Testis (tissue), 3 donors: ENCODE data around the gene SLC5A10. TPM values are rescaled to one million over a fixed set of nuclear protein-coding genes. Genes with fewer than 3 reads are reported as not detected.

Experiments used
- DNase-seq: peaks from one replicate; pipeline ENCODE4 v3.0.0-alpha.2; 2019
- H3K27ac ChIP-seq, 2 donors: fragments of 200-600 bp; sonication (generic); one replicate each; pipeline ENCODE4 v1.5.1; 2019
- H3K27me3 ChIP-seq: fragments of 200-600 bp; sonication (generic); one replicate; pipeline ENCODE4 v1.5.1; 2019
- H3K36me3 ChIP-seq: fragments of 200-600 bp; sonication (generic); one replicate; pipeline ENCODE4 v1.5.1; 2017; ENCODE audit warnings: low read depth; ENCODE audit errors: missing control alignments
- H3K4me1 ChIP-seq: fragments of 200-600 bp; sonication (generic); one replicate; pipeline ENCODE4 v1.5.1; 2019
- H3K4me3 ChIP-seq, 2 donors: fragments of 200-600 bp; sonication (generic); one replicate each; pipeline ENCODE4 v1.5.1; 2017 to 2019
- H3K9me3 ChIP-seq: fragments of 200-600 bp; sonication (generic); one replicate; pipeline ENCODE4 v1.5.1; 2017
- POLR2A ChIP-seq: fragments of 450-650 bp; IDR thresholded peaks from one replicate; pipeline ENCODE4 v1.6.1; 2017; ENCODE audit warnings: antibody characterized with exemption, mild to moderate bottlenecking, moderate library complexity
- WGBS, 2 donors: methylation state at CpG; one replicate each; pipeline ENCODE4 v1.1.5; 2018; 5-methylcytosine and 5-hydroxymethylcytosine counted together
- intact Hi-C: fragments of 100-400 bp; cut with DNase I; formaldehyde crosslinking; loops from one replicate; pipeline ENCODE4 v1.15.1; 2023; ENCODE audit warnings: low total_unique reads
- polyA plus RNA-seq: library from polyadenylated mRNA; stranded (reverse); fragments of 350-450 nt; fragmentation: Illumina TruSeq; extraction: RNeasy Lipid Tissue Mini Kit (QIAGEN cat#74804); gene quantifications from one replicate; pipeline ENCODE4 v1.2.3, GENCODE V29; 2014; ENCODE audit warnings: low read depth, low replicate concordance; ENCODE audit not compliant: insufficient read depth
- total RNA-seq, 2 donors: library from RNA; depleted of rRNA; stranded (reverse); fragments of >200 nt; gene quantifications; one replicate each; pipeline ENCODE4 v1.2.3, GENCODE V29; 2016
- TF ChIP-seq, protein P1 (sequence below), 3 experiments: fragments of 450-650 bp in 2 of 3; fragments of 200-600 bp in 1 of 3; sonication (generic) in 1 of 3; IDR thresholded peaks; one replicate each; pipeline ENCODE4 v1.5.1; 2016 to 2019; ENCODE audit warnings: antibody characterized with exemption in 3 of 3, mild to moderate bottlenecking in 2 of 3, moderate library complexity in 1 of 3

The SLC5A10 gene
- total and polyA plus RNA-seq, 3 donors from 2014 or later, result 0.98 to 1.1 (median 1.1) TPM

DNA sequence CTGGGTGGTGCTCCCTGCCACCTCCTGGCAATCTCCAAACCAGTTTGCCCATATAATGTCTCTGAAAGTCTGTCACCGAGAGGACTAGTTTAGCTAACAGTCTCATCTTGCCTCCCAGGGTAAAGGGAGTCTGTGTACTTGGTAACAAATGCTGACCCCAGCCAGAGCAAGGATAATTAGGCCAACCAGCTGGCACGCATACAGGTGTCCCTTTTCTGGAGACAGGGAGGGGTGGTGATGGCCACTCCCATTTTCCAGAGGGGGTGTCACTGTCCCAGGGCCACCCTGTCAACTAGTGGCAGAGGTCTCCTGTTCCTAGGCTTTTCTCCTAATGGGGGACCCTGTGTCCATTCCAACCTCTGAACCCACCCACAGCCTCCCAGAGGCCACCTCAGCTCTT lies 44.5 kb downstream of the SLC5A10 start:
- H3K27ac ChIP-seq, result no peak overlapping the region

DNA sequence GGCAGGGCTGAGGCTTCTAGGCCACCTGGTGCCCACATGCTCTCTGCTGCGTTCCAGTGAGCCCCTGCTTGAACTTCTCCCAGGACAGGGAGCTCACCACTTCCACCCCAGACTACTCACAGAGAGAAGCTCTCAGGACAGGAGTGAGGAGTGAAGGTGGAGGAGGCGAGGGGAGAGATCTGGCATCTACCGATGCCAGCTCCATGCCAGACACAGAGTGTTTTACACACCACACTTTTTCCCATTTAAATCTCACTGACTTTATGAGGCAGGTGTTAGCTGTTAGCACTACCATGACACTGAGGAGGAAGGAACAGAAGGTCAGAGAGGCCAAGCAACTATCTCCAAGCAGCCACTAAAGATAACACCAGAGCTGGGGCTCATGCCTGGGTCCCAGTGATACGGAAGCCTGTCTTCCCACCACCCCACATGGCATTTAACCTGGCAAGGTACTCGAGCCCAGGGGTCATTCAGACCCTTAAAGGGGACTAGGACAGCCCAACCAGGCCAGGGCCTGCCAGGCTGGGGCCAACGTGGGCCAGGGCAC lies 45.8 kb downstream of the SLC5A10 start:
- 81 to 92% methylated on average over 3 to 6 of the region's 6 CpGs for WGBS, 2 donors
- intact Hi-C loops, result no loop called here
- H3K4me3 ChIP-seq, result no peak overlapping the region
- no peak overlapping the region for H3K27ac ChIP-seq
- no peaks in the 10 kb centered on the region for H3K27me3 ChIP-seq
- no peaks in the 10 kb centered on the region for H3K9me3 ChIP-seq
- no peak for DNase-seq
- TF ChIP-seq, protein P1, sequence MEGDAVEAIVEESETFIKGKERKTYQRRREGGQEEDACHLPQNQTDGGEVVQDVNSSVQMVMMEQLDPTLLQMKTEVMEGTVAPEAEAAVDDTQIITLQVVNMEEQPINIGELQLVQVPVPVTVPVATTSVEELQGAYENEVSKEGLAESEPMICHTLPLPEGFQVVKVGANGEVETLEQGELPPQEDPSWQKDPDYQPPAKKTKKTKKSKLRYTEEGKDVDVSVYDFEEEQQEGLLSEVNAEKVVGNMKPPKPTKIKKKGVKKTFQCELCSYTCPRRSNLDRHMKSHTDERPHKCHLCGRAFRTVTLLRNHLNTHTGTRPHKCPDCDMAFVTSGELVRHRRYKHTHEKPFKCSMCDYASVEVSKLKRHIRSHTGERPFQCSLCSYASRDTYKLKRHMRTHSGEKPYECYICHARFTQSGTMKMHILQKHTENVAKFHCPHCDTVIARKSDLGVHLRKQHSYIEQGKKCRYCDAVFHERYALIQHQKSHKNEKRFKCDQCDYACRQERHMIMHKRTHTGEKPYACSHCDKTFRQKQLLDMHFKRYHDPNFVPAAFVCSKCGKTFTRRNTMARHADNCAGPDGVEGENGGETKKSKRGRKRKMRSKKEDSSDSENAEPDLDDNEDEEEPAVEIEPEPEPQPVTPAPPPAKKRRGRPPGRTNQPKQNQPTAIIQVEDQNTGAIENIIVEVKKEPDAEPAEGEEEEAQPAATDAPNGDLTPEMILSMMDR (IDR thresholded peaks at IDR 0.05), result no peak
- no peak for TF ChIP-seq POLR2A
- H3K4me1 ChIP-seq, result no peaks in the 10 kb centered on the region
- H3K36me3 ChIP-seq, result no peaks in the 10 kb centered on the region

More for the DNA sequence above, 44.5 kb downstream of the SLC5A10 start:
- Histone ChIP-seq H3K27me3 (no peaks in the 10 kb centered on the region), H3K9me3 (no peaks in the 10 kb centered on the region), H3K4me3 (no peak overlapping the region), H3K36me3 (no peaks in the 10 kb centered on the region), H3K4me1 (no peaks in the 10 kb centered on the region)
- DNase-seq, result no peak
- 100% methylated on average over 2 of the region's 2 CpGs for WGBS, 2 donors
- TF ChIP-seq POLR2A, result no peak
- TF ChIP-seq, protein P1 (IDR thresholded peaks at IDR 0.05), result no peak
- intact Hi-C loops, result no loop called here

DNA sequence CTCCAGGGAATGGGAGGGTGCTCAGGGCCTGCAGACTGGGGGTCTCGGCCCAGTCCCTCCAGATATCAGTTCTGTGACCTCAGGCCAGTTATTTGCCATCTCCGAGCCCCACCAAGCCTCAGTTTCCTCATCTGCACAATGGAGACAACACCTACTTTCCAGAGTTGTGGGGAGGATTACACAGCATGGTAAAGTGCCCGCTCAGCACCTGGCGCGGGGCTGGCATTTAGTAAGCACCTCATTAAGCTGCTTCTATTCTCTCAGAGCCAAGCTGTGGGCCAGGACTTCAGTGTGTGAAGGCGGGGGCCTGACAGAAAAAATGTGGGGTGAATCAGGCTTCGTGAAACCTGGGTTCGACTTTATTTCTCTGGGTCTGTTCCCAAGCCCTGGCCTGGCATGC lies 47.4 kb downstream of the SLC5A10 start:
- intact Hi-C loops, result no loop called here
- H3K4me3 ChIP-seq, result no peak overlapping the region
- no peaks in the 10 kb centered on the region for H3K9me3 ChIP-seq
- H3K4me1 ChIP-seq, result no peaks in the 10 kb centered on the region
- 94 to 96% methylated on average over 8 of the region's 8 CpGs for WGBS, 2 donors
- H3K27me3 ChIP-seq, result no peaks in the 10 kb centered on the region
- H3K36me3 ChIP-seq, result no peaks in the 10 kb centered on the region
- DNase-seq, result no peak
- H3K27ac ChIP-seq, result no peak overlapping the region
- no peak for TF ChIP-seq POLR2A
- TF ChIP-seq, protein P1 (IDR thresholded peaks at IDR 0.05), result no peak

DNA sequence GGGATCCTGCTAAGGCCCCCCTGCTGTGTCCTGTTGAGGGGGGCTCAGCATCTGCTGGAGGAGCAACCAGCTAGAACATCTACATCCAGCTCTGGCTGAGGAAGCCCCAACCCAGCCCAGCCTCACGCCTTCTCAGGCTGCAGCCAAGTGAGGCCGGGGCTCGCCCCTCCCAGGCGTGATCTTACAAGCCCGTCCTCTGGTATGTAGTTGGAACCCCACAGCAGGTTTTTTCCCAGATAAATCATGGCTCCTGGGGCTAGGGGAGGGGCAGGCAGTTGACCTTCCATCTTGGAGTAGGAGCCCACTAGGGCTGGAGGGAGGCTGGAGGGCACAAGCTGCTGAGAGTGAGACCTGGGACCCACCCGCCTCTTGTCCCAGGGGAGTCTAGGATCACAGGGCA lies 47.9 kb downstream of the SLC5A10 start:
- H3K4me3 ChIP-seq, result no peak overlapping the region
- no peak for DNase-seq
- H3K4me1 ChIP-seq, result no peaks in the 10 kb centered on the region
- no peaks in the 10 kb centered on the region for H3K27me3 ChIP-seq
- 80 to 98% methylated on average over 1 to 6 of the region's 6 CpGs for WGBS, 2 donors
- no peaks in the 10 kb centered on the region for H3K9me3 ChIP-seq
- H3K27ac ChIP-seq, result no peak overlapping the region
- intact Hi-C loops, result no loop called here
- H3K36me3 ChIP-seq, result no peaks in the 10 kb centered on the region
- no peak for TF ChIP-seq POLR2A

DNA sequence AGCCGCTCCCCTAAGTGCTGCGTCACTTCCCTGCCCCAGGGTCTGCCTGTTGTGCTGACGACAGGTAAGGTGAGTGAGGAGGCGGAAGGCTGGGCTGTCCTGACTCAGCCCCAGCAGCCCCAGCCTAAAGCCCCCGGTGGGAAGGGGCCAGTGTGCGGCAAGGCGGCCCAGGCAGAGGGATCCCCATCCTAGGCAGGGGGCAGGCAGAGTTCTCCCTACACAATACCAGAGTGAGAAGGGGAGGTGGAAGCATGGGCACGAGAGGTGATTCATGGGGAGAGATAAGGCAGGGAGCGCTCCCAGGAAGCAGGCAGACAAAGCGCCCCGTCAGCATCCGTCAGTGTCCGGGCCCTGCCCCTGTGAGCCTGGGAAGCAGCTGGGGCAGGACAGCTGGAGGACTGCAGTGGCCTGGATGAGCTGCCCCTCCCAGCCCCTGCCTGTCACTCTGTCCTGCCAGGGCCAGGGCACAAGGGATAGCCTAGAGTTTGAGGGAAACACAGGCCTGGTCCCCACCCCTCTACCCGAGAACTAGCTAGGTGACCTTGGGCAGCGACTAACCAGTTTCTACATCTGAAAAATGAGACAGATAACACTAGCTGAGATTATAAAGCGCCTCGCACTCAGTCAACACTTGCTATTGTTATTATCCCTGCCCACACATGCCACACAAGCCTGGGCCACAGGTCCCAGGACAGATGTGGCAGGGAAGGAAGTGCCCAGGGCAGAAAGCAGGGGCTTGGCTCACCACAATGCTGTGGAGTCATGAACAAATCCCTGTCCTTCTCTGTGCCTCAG lies 48.8 kb downstream of the SLC5A10 start:
- WGBS, 2 donors, result 76% methylated on average over 13 to 17 of the region's 17 CpGs
- intact Hi-C loops, result no loop called here
- Histone ChIP-seq H3K36me3 (no peaks in the 10 kb centered on the region), H3K4me3 (no peak overlapping the region), H3K27ac (no peak overlapping the region), H3K9me3 (no peaks in the 10 kb centered on the region), H3K27me3 (no peaks in the 10 kb centered on the region), H3K4me1 (no peaks in the 10 kb centered on the region)
- TF ChIP-seq, protein P1 (IDR thresholded peaks at IDR 0.05), result no peak
- TF ChIP-seq POLR2A, result no peak
- no peak for DNase-seq
